HG02943 (cell line): ENCODE results near the gene COX7B.
"Not testable (repeated sequence)": the region's sequence is repeated elsewhere in the genome, so short reads cannot be mapped to it uniquely, and the experiment has no call there.

Experiments
- ATAC-seq: cut with Tn5 transposase; IDR thresholded peaks from one replicate; pipeline ENCODE4 v1.9.1; 2021; ENCODE audit warnings: mild to moderate bottlenecking, low read depth, moderate library complexity; ENCODE audit not compliant: unreplicated experiment

The COX7B gene

DNA sequence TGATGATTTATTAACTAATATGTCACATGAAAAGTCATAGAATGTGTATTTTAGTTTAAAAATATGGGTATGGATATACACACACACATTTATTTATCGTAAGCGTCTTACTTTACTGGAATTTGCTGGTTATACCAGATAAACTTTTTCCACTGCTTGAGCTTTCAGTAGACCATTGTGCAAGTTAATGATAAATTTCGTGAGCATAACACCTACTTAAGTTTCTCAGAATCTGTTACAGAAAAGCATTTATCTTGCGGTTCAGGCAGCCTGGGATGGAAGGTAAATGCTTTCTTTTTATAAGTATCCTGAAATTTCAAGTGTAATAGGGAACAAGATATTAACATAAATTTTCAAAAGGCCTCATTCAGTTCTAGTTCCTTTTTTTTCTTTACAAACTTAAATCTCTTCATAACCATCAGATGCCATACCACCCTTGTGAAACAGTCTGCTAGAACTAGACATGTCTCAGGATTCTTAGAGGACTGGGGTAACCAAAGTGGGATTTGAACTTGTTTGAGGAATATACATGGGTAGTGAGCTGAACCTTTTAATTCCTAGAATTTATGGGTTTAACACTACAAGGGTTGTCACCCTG, 38.9 kb downstream of the COX7B start:
- no peak for ATAC-seq

DNA sequence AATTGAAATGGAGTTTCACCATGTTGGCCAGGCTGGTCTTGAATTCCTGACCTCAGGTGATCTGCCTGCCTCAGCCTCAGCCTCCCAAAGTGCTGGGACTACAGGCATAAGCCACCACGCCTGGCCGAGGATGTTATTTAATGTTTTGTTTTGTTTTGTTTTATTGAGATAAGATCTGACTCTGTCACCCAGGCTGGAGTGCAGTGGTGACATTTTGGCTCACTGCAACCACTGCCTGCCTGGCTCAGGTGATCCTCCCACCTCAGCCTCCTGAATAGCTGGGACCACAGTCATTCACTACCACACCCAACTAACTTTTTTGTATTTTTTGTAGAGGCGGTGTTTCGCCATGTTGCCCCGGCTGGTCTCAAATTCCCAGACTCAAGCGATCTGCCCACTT, 45.8 kb downstream of the COX7B start:
- not testable (repeated sequence) for ATAC-seq

DNA sequence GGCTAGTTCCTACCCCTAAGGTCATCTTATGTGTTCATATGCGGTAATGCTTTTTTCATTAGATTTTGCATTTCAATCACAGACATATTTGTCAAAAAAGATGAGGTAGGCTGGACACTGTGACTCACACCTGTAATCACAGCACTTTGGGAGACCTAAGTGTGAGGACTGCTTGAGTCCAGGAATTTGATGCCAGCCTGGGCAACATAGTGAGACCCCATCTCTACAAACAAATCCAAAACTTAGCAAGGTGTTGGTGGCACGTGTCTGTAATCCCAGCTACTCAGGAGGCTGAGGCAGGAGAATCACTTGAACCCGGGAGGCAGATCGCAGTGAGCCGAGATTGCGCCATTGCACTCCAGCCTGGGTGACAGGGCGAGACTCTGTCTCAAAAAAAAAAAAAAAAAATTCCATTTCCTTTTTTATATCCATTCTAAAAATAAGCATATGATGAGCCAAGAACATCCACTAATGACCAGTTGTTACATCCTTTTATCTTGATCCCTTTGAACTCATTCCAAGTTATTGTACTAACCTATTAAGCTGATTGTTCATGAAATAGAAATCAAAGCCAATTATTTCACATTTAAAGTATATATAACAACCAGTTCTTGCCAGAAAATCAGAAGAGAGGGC, 46.8 kb downstream of the COX7B start:
- no peak for ATAC-seq

DNA sequence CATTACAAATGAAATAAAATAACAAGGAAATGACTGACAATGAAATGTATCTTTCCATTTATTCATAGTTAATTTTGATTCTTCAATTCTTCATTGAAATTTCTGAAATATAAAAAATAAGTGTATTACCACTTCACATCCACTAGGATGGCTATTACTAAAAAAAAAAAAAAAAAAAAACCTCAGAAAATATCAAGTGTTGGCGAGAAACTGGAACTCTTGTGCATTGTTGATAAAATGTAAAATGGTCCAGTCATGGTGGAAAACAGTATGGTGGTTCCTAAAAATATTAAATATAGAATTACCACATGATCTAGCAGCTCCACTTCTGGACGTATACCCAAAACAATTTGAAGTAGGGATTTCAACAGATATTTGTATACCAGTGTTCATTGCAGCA, 47.3 kb downstream of the COX7B start:
- ATAC-seq: no peak

DNA sequence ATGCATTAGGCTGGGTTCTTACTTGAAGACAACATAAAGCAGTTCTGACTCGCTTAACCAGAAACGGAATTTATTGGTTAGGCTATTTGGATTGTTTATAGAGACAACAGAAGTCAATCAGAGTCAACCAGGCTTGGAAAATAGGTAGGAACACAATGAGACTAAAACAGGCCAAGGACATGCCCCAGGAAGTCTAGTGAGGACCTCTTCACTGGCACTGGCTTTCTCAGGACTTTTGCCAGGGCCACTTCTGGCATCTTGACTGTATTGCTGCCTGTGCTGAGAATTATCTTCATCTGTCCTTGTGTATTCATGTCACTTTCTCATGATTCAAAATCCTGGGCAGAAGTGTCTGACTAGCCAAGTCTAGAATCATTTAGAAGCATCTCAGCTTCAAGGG, 50.6 kb downstream of the COX7B start:
- ATAC-seq: no peak

DNA sequence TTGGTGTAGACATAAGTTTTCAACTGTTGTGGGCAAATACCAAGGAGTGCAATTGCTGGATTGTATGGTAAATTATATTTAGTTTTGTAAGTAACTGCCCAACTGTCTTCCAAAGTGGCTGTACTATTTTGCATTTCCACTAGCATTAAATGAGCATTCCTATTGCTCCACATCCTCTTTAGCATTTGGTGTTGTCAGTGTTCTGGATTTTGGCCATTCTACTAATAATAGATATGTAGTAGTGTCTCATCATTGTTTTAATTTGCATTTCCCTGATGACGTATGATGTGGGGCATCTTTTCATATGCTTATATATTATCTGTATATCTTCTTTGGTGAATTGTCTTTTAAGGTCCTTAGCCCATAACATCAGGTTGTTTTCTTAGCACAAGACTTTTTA, 52.9 kb downstream of the COX7B start:
- no peak for ATAC-seq

DNA sequence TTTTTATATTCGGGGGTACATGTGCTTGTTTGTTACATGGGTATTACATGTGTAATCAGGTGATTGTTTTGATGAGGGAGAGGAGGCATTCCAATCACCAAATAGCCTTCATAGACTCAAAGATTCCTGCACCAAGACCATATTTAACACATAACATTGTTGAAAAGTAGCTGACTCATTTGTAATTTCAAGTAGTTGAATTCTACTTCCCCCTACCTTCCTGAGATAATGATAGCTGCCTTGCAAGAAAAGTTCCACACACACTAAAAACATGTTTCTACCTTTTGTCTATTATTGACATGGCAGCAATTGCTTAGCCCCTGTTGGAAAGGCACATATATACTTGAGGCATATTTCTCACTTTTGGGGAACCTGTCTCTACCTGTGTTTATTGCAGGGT, 54.0 kb downstream of the COX7B start:
- no peak for ATAC-seq

DNA sequence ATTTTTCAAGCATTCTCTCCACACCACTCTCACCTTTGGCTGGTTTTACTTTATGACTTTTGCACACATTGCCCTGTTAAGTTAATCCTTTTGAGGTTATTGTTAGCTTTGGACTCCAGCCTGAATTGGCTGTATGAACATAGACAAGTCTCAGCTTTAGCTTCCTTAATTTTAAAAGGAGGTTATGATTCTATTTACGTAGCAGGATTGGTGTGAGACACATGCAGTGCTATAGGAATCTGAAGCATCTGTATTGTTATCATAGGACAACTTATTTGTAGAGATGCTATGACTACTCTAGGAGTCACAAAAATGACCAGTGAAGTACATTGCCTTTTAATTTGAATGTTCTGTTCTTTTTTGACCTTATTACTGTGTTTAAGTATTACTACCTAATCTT, 54.4 kb downstream of the COX7B start:
- ATAC-seq: no peak
